HG02938 (cell line): Measurements from ENCODE around the gene GLP2R.
"Not testable (repeated sequence)": the region's sequence is repeated elsewhere in the genome, so short reads cannot be mapped to it uniquely, and the experiment has no call there.

Source experiments
- ATAC-seq: cut with Tn5 transposase; IDR thresholded peaks from one replicate; pipeline ENCODE4 v1.9.1; 2021; ENCODE audit warnings: mild to moderate bottlenecking, moderate library complexity; ENCODE audit not compliant: unreplicated experiment

GLP2R gene, protein sequence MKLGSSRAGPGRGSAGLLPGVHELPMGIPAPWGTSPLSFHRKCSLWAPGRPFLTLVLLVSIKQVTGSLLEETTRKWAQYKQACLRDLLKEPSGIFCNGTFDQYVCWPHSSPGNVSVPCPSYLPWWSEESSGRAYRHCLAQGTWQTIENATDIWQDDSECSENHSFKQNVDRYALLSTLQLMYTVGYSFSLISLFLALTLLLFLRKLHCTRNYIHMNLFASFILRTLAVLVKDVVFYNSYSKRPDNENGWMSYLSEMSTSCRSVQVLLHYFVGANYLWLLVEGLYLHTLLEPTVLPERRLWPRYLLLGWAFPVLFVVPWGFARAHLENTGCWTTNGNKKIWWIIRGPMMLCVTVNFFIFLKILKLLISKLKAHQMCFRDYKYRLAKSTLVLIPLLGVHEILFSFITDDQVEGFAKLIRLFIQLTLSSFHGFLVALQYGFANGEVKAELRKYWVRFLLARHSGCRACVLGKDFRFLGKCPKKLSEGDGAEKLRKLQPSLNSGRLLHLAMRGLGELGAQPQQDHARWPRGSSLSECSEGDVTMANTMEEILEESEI

DNA sequence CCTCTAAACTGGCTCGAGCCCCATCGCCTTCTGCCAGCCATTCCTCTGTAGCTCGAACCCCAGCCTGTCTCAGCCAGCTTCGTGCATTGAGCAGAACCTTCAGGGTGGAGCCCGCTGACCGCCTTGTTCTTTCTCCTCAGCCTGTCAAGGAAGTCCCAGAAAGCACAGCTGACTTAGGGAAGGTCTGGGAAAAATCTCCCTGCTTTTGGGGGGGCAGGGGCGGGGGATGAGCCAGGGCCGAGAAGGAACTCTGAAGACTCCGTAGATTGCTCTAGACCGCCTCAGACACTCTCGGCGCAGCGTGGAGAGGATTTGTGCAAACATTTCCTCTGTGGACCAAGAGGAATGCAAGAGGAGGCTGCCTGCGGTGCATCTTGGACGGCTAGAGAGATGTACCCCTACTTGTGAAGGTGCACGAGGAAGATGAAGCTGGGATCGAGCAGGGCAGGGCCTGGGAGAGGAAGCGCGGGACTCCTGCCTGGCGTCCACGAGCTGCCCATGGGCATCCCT lies at the start of gene GLP2R:
TSS of gene GLP2R (plus strand) at position 284 of the 510 bp plus-strand sequence. CDS start at position 424, 140 bp downstream.
- no peak for ATAC-seq

DNA sequence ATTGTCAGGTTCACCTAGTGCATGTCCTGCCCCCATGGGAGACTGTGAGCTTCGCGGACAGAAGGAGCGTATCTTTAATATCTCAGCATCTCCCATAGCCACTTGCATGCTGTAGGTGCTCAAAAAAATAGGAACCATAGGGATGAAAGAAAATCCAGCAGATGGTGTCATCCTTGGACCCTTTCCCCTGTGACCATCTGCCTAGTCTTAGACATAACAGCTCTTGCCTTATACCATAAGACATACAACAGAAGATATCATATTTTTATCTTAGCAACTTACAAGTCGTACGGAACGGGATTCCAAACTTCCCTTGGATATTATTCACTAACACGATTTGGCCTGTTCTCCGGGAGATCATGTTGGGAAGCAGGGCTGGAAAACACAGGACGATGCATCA lies 48.8 kb upstream of the GLP2R start:
- no peak for ATAC-seq

DNA sequence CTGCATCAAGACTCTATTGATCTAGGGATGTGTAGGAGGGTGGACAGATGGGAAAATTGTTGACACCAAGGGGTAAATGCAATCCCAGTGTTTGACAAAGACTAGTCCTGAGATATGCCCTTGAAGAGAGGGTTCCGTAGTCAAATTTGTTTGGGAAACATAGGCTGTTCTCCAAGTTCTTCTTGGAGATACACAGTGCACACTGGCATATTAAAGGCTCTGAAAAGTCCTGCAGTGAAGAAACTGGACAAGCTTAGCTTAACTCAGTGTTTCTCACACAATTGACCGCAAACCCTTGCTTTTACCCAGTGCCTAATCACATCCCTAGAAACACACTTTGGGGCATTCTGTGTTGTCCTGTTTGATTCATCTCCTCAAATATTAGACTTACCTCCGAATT lies 45.2 kb upstream of the GLP2R start:
- ATAC-seq = no peak

DNA sequence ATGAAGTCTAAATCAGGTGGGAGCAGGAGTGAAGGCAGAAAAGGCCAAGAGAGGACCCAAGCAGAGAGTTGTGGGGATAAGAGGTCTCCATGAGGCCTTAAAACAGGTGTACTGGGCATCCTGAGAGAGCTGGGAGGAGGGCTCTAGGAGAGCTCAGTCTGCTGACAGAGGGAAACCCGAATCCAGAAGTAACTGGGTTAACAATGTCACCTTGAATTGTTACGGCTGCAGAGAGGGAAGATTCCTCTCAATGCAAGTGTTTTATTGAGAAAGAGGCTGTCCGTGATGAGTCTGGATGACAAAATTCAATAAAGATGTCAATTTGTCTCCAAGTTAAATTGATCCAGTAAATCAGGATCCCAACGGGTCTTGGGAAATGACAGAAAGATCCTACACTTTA lies 42.7 kb upstream of the GLP2R start:
- no peak for ATAC-seq

DNA sequence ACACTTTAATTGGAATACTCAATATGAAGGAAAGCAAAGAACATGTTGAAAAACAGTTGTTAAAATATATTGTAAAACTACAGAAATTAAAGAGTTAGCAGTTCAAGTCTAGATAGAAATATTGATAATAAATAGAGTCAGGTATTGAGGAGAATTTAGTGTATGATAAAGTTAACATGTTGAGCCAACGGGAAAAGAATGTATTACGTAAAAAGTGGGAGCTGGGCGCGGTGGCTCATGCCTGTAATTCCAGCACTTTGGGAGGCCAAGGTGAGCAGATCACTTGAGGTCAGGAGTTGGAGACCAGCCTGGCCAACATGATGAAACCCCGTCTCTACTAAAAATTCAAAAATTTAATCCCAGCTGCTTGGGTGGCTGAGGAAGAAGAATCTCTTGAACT lies 42.3 kb upstream of the GLP2R start:
- ATAC-seq = not testable (repeated sequence)

DNA sequence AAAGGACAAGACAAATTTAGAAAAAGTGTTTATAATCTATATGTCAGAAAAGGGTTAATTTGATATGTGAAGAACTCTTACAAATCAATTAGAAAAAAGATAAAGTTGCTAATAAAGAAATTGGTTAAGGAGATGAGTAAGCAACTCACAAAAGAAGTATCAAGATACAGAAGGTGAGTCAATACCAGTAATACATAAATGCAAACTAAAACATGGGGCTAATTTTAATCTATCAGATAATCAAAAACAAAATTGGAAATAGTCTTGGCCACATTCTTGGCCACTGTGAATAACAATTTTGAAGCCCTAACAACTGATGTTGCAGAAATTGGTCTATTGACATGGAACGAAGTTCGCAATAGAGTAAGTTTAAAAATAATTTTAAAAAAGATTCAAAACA lies 41.2 kb upstream of the GLP2R start:
- no peak for ATAC-seq

DNA sequence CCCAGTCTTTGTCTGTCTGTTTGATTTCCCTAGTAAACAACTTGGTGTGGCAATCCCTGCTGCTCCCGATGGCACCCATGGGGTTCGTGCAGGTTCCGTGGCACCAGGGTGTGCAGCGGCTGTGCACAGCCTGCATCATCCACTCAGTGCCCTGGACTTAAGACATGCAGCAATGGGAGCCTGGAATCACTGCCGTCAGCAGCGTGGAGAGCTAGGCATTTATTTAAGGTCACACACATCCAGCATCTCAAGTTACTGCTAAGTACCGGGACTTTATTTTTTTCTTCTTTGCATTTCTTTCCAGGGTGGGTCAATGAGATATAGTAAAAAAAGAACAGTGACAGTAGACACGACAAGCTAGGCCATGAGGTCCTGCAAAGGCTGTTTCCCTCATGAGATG lies 37.1 kb upstream of the GLP2R start:
- no peak for ATAC-seq

DNA sequence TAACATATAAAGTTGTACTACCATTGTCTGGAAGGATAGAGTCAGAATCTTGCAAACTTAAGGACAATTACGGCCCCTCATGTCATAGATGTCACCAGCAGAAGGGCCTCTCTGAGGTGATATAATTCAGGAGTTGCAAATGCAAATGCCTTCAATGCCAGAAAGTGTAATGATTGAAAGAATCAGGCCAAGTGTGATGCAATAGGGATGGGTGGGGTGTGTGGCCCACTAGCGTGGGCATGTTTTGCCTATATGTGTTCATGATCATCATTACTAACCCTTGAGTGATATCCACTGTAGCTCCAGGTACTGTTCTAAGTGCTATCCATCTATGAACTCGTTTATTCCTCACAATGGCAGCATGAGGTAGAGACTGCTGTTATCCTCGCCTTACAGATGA lies 35.4 kb upstream of the GLP2R start:
- no peak for ATAC-seq

DNA sequence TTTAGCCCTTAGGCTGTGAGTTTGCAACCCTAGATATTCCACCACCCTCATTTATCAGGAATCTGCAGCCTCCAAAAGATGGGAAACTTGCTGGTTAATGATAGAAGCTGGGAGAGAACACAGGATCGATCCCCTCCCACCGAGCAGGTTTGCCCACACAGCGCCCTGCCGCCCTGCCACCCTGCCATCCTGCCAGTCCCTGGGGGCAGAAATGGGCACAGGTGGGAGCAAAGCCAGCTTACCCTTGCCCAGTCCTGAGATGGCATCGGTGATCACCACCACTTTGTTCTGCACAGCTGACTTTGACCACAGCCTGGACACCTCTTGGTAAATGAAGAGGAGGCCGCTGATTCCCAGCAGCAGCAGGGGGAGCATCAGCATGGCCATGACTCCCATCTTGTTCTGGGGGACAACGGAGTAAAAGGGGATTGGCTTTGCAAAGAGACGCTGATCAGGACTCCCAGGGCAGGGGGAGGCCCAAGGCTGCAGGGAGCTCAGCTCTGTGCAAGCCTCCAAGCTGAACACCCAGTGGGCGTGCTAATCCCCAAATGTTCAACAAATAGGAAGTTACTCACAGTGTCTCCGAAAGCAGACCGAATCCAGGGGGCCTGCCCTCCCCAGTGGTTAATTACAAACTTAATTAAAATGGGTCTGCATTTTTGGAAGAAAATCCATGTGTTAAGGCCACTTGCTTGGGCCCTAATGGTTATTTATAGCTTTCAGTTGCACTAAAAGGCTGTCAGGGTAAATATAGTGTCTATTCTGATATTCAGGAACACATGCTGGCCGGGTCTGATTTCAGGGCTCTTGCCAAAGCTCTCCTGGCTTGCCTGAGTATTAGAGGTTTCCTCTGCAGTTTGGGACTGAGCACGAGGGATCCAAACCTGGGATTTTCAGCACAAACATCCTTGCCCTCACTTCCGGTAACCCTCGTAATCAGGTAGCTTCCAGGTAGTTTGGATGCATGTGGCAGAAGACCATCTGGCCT lies 34.5 kb upstream of the GLP2R start, which contains the start of gene DHRS7C:
TSS of gene DHRS7C (minus strand) at position 704 of the 988 bp plus-strand sequence. CDS start at position 396, 308 bp downstream.
- ATAC-seq = no peak

DNA sequence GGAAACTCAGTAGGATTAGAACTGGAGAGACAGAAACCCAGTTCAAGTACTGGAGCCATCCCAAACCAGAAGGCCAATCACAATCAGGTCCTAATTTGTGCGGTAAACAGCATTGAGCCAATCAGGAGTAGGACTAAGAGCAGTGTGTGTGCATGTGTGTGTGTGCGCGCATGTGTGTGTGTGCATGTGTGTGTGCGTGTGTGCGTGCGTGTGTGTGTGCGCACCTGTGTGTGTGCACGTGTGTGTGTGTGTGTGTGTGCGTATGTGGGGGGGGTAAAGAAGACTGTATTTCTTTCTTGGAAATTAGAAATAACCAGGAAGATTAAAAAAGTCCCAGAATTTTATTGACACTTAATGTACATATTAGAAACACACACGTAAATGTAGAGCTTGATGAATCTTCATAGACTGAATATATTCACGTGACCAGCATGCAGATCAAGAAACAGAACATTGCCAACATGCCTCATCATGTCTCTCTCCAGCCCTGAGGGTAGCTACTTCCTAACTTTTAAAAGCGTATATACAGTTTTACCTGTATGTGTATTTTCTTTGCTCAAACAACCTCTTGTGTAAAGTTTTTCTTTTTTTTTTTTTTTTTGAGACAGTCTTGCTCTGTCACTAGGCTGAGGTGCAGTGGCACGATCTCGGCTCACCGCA lies 33.4 kb upstream of the GLP2R start:
- ATAC-seq = no peak

DNA sequence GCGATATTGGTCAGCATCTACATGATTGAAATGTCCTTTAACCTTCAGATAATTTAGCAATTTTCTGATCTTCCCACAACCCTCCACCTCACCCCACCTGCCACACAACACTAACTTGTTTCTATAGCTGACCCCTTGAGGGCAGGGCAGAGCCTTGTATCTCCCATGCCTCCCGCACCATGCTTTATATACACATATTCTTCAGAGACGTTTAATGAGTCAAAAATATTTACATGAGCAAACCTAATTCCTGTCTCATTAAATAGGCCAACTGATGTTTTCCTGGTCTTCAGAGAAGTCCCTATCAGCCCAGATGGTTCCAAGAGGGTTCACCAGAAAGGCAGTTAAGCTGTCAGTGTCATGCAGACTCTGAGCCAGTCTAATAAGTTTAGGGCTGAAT lies 27.7 kb upstream of the GLP2R start:
- ATAC-seq = no peak

DNA sequence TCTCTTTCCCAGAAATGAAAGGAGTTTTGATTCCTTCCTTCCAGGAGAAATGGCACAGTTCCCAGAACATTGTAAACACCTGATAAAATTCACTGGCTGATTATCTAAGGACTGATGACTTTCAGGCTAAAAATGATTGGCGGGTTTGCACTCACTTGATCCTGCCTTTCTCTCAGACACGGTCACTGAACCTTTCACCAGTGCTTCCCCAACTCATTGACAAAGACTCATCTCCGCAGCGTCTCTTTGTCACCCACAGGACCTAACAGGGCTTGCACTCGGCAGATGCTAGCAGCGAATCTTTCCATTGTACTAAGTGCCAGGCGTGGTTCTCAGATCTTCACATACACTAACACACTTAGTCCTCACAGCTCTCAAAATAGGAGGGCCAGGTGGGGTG lies 27.0 kb upstream of the GLP2R start:
- ATAC-seq = no peak

DNA sequence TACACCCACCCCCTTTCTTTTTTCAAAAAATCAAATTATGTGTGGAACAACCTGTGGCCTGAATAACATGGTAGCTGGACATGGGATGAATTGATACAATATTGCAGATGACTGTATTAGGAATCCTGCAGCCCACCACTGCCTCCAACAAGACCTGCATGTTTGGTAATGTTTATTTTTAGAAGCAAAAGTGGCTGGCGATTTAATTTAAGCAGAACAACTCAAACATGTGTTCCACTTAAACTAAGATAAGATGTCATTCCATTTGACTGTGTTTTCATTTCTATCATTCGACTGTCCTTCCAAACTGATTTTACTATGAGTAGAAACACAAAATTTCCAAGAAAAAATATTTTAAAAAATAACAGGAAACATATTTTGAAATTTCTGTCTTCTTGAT lies 24.2 kb upstream of the GLP2R start:
- ATAC-seq = no peak

DNA sequence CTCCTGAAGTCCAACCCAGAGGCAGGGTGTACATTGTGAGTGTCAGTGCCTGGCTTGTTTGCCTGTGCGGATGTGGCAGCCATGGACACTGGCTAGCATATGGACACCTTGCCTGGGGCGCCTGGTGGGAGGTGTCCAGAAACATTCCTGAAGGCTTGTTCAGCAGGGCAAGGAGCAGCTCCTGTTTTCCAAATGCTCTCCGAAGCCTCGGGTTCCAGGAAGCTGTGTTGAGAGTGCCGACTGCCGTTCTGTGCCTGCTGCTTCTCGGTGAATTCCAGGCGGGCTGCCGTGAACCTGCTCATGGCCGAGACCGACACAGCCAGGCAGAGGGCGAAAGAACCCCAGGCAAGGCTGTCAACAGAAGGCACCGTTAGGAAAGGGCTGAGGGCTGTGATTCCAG lies 23.4 kb upstream of the GLP2R start:
- ATAC-seq = no peak

DNA sequence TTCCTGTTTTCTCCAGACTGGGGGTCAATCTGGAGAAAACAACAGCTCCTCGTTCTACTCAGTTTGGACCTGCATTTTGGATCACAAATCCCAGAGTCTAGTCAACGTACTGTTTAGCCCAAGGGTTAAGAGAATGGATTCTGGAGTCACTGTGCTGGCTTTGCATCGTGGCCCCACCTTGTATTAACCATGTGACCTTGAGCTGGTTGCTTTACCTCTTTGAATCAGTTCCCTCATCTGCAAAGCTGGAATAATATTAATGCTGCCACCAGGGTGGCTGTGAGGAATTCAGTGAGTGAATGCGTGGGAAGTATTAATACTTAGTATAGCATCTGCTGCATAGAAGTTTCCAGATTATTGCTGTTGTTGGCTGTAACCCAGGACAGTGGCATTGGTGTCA lies 23.0 kb upstream of the GLP2R start:
- ATAC-seq = no peak

DNA sequence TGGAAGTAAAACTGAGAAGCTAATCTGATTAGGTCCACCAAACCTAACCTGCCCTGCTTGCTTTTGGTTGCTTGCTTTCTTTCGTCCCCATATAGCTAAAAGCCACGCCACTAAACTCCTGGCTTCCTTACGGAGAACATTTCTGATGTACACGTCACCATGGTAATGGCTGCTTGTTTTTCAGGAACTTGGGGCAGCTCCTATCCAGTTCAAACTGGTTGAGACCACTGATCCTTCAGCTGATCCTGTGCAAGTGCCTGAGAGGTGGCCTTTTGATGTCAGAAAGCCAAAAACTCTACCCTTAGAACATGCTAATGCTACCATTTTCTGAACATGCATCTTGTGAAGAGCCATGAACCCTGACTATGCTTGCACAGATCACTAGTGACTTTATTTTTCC lies 20.0 kb upstream of the GLP2R start:
- no peak for ATAC-seq

DNA sequence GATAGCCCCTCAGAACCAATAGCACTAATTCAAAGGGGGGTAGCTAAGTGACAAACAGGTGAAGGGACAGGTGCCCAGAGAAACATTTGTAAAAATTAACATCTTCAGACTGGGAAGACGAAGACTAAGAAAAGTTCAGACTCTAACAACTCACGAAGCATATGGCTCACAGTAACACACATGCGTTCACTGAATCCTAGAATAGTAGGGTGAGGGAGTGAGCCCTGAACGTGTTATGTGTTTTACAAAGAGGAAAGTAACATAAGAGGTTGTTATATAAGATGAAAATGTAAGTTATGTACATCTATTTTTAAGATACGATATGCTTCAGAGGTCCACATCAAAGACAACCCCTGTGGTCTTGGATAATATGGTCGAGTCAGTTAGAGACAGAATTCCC lies 19.0 kb upstream of the GLP2R start:
- ATAC-seq = no peak

DNA sequence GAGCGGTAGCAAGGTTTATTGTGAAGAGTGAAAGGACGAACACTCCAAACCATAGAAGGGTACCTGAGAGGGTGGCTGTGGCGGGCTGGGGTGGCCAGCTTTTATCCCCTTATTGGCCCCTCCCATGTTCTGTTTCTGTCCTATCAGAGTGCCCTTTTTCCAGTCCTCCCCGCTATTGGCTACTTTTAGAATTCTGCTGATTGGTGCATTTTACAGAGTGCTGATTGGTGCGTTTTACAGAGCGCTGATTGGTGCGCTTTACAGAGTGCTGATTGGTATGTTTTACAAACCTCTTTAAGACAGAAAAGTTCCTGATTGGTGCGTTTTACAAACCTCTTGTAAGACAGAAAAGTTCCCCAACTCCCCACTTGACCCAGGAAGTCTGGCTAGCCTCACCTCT lies 16.3 kb upstream of the GLP2R start:
- no peak for ATAC-seq

DNA sequence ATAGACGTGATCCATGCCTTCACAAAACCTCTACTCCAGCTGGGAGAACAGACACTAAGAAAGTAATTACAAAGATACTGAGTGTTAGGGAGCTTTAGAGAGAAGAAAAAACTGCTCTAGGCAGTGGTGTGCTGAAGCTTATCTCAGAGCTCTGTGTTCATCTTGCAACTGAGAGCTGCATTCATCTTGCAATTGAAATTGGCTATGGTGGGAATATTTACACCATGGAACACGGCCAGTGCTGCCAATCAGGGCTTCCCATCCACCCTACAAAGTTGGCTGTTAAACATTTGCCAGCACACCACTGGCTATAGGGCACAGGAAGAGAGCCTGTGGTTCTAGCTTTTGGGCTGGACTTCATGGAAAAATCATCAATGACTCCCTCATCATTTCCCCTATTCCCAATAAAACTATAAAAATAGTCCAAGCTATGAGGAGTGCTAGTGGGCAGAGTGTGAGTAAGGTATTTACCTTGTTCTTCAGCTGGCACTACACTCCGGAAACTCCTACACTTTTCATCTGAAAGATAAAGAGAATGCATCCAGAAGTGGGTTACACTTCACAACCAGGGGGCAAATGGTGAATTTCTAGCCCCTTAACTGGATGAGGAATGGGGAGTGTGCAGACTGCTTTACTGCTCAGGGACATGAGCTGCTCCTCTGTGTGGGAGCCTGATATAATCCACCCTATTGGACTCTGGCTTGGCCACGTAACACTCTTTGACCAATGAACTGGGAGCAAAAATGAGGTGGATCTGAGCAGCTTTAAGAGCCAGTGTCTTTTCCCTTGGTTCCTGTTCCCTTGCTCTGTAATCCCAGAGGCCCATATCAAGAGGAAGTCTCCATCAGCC lies 15.4 kb upstream of the GLP2R start:
- ATAC-seq = no peak

DNA sequence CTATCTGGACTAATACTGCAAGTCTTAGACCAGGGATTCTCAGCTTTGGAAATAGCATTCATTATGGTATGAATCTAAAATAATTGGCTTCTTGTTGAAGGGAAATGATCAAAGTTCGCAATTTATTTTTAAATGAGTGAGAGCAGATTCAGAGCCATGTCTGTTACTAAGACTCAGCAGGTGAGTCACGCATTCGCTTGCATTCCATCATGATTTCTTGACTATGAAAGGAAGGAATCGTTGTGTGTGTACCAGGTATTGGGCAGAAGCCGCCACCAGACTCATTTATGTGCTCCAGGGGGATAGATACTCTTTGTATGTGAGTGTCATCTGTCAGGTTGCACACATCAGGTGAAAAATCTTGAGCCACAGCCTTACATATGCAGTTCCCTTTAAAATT lies 14.6 kb upstream of the GLP2R start:
- ATAC-seq = no peak
